Calu3 (cell line): ENCODE data around the gene FEV. TPM values are rescaled to one million over a fixed set of nuclear protein-coding genes. Genes with fewer than 3 reads are reported as not detected.
A peak's percentile ranks its signal among the peaks of the same experiment; 100 is the strongest.
"Not testable (repeated sequence)": the region's sequence is repeated elsewhere in the genome, so short reads cannot be mapped to it uniquely, and the experiment has no call there.

Experiments
- BruUV-seq: library from RNA; stranded (reverse); fragments of 400-500 nt; replicated peaks from 2 replicates; lab custom pipeline; 2021; lab: Mats Ljungman, UMichigan
- CTCF ChIA-PET: fragments of 300-600 bp; sonication (Branson Sonifier 250); formaldehyde crosslinking; loops from one replicate; lab custom pipeline; 2022; ENCODE audit warnings: antibody characterized with exemption; lab: Charles Lee
- DNase-seq: peaks from one replicate; pipeline ENCODE4 v3.0.0; 2022
- H3K27ac Mint-ChIP-seq: one replicate; pipeline ENCODE4 v1.8.0; 2022; ENCODE audit warnings: mixed read lengths; ENCODE audit not compliant: unreplicated experiment
- H3K27me3 Mint-ChIP-seq: one replicate; pipeline ENCODE4 v1.8.0; 2022; ENCODE audit warnings: mixed read lengths; ENCODE audit not compliant: unreplicated experiment
- H3K36me3 Mint-ChIP-seq: one replicate; pipeline ENCODE4 v1.8.0; 2022; ENCODE audit warnings: mild to moderate bottlenecking, moderate library complexity, mixed read lengths; ENCODE audit not compliant: insufficient read depth, unreplicated experiment
- H3K4me1 Mint-ChIP-seq: one replicate; pipeline ENCODE4 v1.8.0; 2022; ENCODE audit warnings: mild to moderate bottlenecking, low read depth, mixed read lengths; ENCODE audit not compliant: unreplicated experiment
- H3K4me3 Mint-ChIP-seq: one replicate; pipeline ENCODE4 v1.8.0; 2022; ENCODE audit warnings: mild to moderate bottlenecking, low read depth, moderate library complexity, mixed read lengths; ENCODE audit not compliant: unreplicated experiment
- H3K9me3 Mint-ChIP-seq: one replicate; pipeline ENCODE4 v1.8.0; 2022; ENCODE audit warnings: low read depth, mixed read lengths; ENCODE audit not compliant: unreplicated experiment
- CTCF ChIP-seq: fragments of 200-600 bp; IDR thresholded peaks from one replicate; pipeline ENCODE4 v1.8.0; 2022; ENCODE audit warnings: antibody characterized with exemption; ENCODE audit not compliant: unreplicated experiment
- intact Hi-C: fragments of 100-400 bp; cut with micrococcal nuclease; formaldehyde crosslinking; loops from one replicate; pipeline ENCODE4 v1.10.0; 2022; ENCODE audit not compliant: unreplicated experiment
- microRNA-seq: library from miRNA; unstranded; fragments of <30 nt; microRNA quantifications from one replicate; pipeline ENCODE4 v1.2.0, GENCODE V29; 2022
- total RNA-seq: library from RNA; stranded (reverse); gene quantifications from 2 replicates; pipeline ENCODE4 v1.2.3, GENCODE V29; 2022

The FEV gene
- total RNA-seq, 1 experiment from 2014 or later = not detected

GRCh38 chr2:218946621-218947020, 38.4 kb downstream of the FEV start:
- DNase-seq = no peak
- intact Hi-C loops = no loop called here
- no peaks in the 10 kb centered on the region for H3K9me3 Mint-ChIP-seq
- H3K27ac Mint-ChIP-seq = no peak overlapping the region
- peaks cover 38% of the 10 kb centered on the region for H3K27me3 Mint-ChIP-seq
- no peak overlapping the region for H3K4me3 Mint-ChIP-seq
- CTCF ChIA-PET = interaction anchor here (0.8 kb wide), 1 partner anchor 157 kb away, joined by 3 read pairs; no protein-coding TSS in a partner anchor
- H3K4me1 Mint-ChIP-seq = no peaks in the 10 kb centered on the region
- TF ChIP-seq CTCF = no peak
- no peaks in the 10 kb centered on the region for H3K36me3 Mint-ChIP-seq
- BruUV-seq = no TSS peak

GRCh38 chr2:218944759-218945404, 40.1 kb downstream of the FEV start:
- intact Hi-C loops = no loop called here
- Mint-ChIP-seq H3K27me3 (peaks cover 54% of the 10 kb centered on the region), H3K9me3 (no peaks in the 10 kb centered on the region), H3K27ac (no peak overlapping the region), H3K36me3 (no peaks in the 10 kb centered on the region), H3K4me3 (no peak overlapping the region), H3K4me1 (no peaks in the 10 kb centered on the region)
- CTCF ChIA-PET = interaction anchor here (0.7 kb wide), 2 partner anchors 112 to 754 kb away, joined by 3 to 7 read pairs; no protein-coding TSS in a partner anchor
- no TSS peak for BruUV-seq
- DNase-seq = no peak
- TF ChIP-seq CTCF = no peak

GRCh38 chr2:218931751-218932150, 53.2 kb downstream of the FEV start:
- H3K27ac Mint-ChIP-seq, H3K4me3 Mint-ChIP-seq, CTCF ChIA-PET, BruUV-seq, H3K4me1 Mint-ChIP-seq, DNase-seq, intact Hi-C loops, H3K9me3 Mint-ChIP-seq, H3K36me3 Mint-ChIP-seq: not testable (repeated sequence)
- H3K27me3 Mint-ChIP-seq = peaks cover 70% of the 10 kb centered on the region

Small RNAs within 50 kb of the gene (microRNA-seq; reads per million reads assigned to microRNA genes)
- gene MIR375 = 2,608 reads per million, percentile 87 among the genes with 10 or more reads in this experiment

Other genes with a start within 250 kb of the FEV start
- gene CYP27A1, start 203.0 kb downstream of the FEV start, total RNA-seq = 11.8 and 12.2 TPM in 2 replicates
- gene PRKAG3, start 153.4 kb downstream of the FEV start, total RNA-seq = not detected in 2 replicates
- gene WNT6, start 125.4 kb downstream of the FEV start, total RNA-seq = not detected in 2 replicates
- gene WNT10A, start 104.3 kb downstream of the FEV start, total RNA-seq = 2.4 and 3.4 TPM in 2 replicates
- gene CDK5R2, start 25.5 kb downstream of the FEV start, total RNA-seq = 0.59 and 0.86 TPM in 2 replicates
- not detected in 2 replicates for gene CRYBA2, start 8.2 kb upstream of the FEV start, total RNA-seq
- 0.68 and 1.3 TPM in 2 replicates for gene CFAP65, start 56.3 kb upstream of the FEV start, total RNA-seq
- 9.0 and 15.8 TPM in 2 replicates for gene IHH, start 75.7 kb upstream of the FEV start, total RNA-seq
- gene NHEJ1, start 175.6 kb upstream of the FEV start, total RNA-seq = 12.1 and 12.4 TPM in 2 replicates
- gene SLC23A3, start 184.8 kb upstream of the FEV start, total RNA-seq = 4.4 and 6.0 TPM in 2 replicates
- gene CNPPD1, start 191.7 kb upstream of the FEV start, total RNA-seq = 40.6 and 42.9 TPM in 2 replicates
- gene RETREG2, start 193.1 kb upstream of the FEV start, total RNA-seq = 67.9 and 69.7 TPM in 2 replicates
- gene ZFAND2B, start 221.6 kb upstream of the FEV start, total RNA-seq = 25.7 and 30.0 TPM in 2 replicates
- 11.7 and 12.1 TPM in 2 replicates for gene ABCB6, start 233.8 kb upstream of the FEV start, total RNA-seq
- 36.6 and 42.4 TPM in 2 replicates for gene ATG9A, start 244.5 kb upstream of the FEV start, total RNA-seq
- 44.1 and 56.6 TPM in 2 replicates for gene ANKZF1, start 244.6 kb upstream of the FEV start, total RNA-seq